Calu3 (cell line): Measurements from ENCODE around the gene BTG4. TPM values are rescaled to one million over a fixed set of nuclear protein-coding genes. Genes with fewer than 3 reads are reported as not detected.

Experiments used
- BruUV-seq: library from RNA; stranded (reverse); fragments of 400-500 nt; replicated peaks from 2 replicates; lab custom pipeline; 2021; lab: Mats Ljungman, UMichigan
- CTCF ChIA-PET: fragments of 300-600 bp; sonication (Branson Sonifier 250); formaldehyde crosslinking; loops from one replicate; lab custom pipeline; 2022; ENCODE audit warnings: antibody characterized with exemption; lab: Charles Lee
- DNase-seq: peaks from one replicate; pipeline ENCODE4 v3.0.0; 2022
- H3K27ac Mint-ChIP-seq: one replicate; pipeline ENCODE4 v1.8.0; 2022; ENCODE audit warnings: mixed read lengths; ENCODE audit not compliant: unreplicated experiment
- H3K27me3 Mint-ChIP-seq: one replicate; pipeline ENCODE4 v1.8.0; 2022; ENCODE audit warnings: mixed read lengths; ENCODE audit not compliant: unreplicated experiment
- H3K36me3 Mint-ChIP-seq: one replicate; pipeline ENCODE4 v1.8.0; 2022; ENCODE audit warnings: mild to moderate bottlenecking, moderate library complexity, mixed read lengths; ENCODE audit not compliant: insufficient read depth, unreplicated experiment
- H3K4me1 Mint-ChIP-seq: one replicate; pipeline ENCODE4 v1.8.0; 2022; ENCODE audit warnings: mild to moderate bottlenecking, low read depth, mixed read lengths; ENCODE audit not compliant: unreplicated experiment
- H3K4me3 Mint-ChIP-seq: one replicate; pipeline ENCODE4 v1.8.0; 2022; ENCODE audit warnings: mild to moderate bottlenecking, low read depth, moderate library complexity, mixed read lengths; ENCODE audit not compliant: unreplicated experiment
- H3K9me3 Mint-ChIP-seq: one replicate; pipeline ENCODE4 v1.8.0; 2022; ENCODE audit warnings: low read depth, mixed read lengths; ENCODE audit not compliant: unreplicated experiment
- CTCF ChIP-seq: fragments of 200-600 bp; IDR thresholded peaks from one replicate; pipeline ENCODE4 v1.8.0; 2022; ENCODE audit warnings: antibody characterized with exemption; ENCODE audit not compliant: unreplicated experiment
- intact Hi-C: fragments of 100-400 bp; cut with micrococcal nuclease; formaldehyde crosslinking; loops from one replicate; pipeline ENCODE4 v1.10.0; 2022; ENCODE audit not compliant: unreplicated experiment
- total RNA-seq: library from RNA; stranded (reverse); gene quantifications from 2 replicates; pipeline ENCODE4 v1.2.3, GENCODE V29; 2022

The BTG4 gene
- total RNA-seq, 1 experiment from 2014 or later = not detected

GRCh38 chr11:111448831-111449557 lies 63.2 kb downstream of the BTG4 start:
- intact Hi-C loops = loop anchor here (10.0 kb wide), 1 partner anchor 984 kb away; no protein-coding TSS in a partner anchor
- CTCF ChIA-PET = no interaction called here
- no peak for DNase-seq
- H3K36me3 Mint-ChIP-seq = peaks cover 6% of the 10 kb centered on the region
- TF ChIP-seq CTCF = no peak
- H3K27ac Mint-ChIP-seq = no peak overlapping the region
- BruUV-seq = no TSS peak
- H3K9me3 Mint-ChIP-seq = no peaks in the 10 kb centered on the region
- H3K4me1 Mint-ChIP-seq = no peaks in the 10 kb centered on the region
- peaks cover 21% of the 10 kb centered on the region for H3K27me3 Mint-ChIP-seq
- H3K4me3 Mint-ChIP-seq = no peak overlapping the region

GRCh38 chr11:111448414-111448813 lies 63.8 kb downstream of the BTG4 start:
- CTCF ChIA-PET = no interaction called here
- no peak for DNase-seq
- Mint-ChIP-seq H3K27ac (no peak overlapping the region), H3K4me3 (no peak overlapping the region), H3K9me3 (no peaks in the 10 kb centered on the region), H3K36me3 (peaks cover 6% of the 10 kb centered on the region), H3K4me1 (no peaks in the 10 kb centered on the region), H3K27me3 (peaks cover 21% of the 10 kb centered on the region)
- no TSS peak for BruUV-seq
- TF ChIP-seq CTCF = no peak
- intact Hi-C loops = loop anchor here (10.0 kb wide), 1 partner anchor 984 kb away; no protein-coding TSS in a partner anchor

DNA sequence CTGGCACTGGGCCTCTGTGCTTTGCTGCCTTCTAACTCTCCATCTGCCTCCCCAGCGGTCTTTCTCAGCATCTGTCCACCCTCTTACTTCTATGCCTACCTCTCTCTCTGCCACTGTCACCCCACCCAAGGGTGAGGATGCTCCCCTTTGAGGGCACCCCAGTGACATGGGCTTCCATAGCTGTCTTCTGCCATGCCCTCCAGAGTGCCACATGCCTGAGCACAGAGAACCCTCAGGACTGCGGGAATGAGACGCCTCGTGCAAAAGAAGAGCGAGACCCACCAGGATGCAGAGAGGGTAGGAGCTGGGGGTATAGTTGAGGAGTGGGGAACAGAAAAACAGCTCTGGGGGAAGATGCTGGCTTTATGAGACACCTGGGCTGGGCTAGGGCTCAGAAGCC lies 64.3 kb downstream of the BTG4 start:
- Mint-ChIP-seq H3K27ac (no peak overlapping the region), H3K4me1 (no peaks in the 10 kb centered on the region), H3K9me3 (no peaks in the 10 kb centered on the region), H3K4me3 (no peak overlapping the region), H3K27me3 (peaks cover 17% of the 10 kb centered on the region), H3K36me3 (peaks cover 6% of the 10 kb centered on the region)
- CTCF ChIA-PET = no interaction called here
- BruUV-seq = no TSS peak
- intact Hi-C loops = loop anchor here (10.0 kb wide), 1 partner anchor 983 kb away; no protein-coding TSS in a partner anchor
- no peak for TF ChIP-seq CTCF
- DNase-seq = no peak

DNA sequence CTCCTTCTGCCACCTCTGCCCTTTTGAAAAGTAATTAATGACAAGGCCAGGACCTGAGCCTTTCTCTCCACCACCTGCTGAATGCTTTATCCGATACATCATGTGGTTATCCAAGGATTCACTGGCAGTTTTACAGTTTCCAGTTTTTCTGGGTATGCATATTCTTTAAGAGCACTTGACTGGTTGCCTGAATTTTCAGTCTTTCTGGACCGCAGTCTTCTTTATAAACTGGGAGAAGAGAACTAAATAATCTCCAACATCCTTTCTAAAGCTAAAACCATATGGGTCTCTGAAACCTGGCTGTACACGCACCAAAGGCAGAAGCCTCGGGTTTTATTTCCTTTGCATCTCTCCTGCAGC lies 65.1 kb downstream of the BTG4 start:
- peaks cover 1% of the 10 kb centered on the region for H3K4me1 Mint-ChIP-seq
- peaks cover 8% of the 10 kb centered on the region for H3K27me3 Mint-ChIP-seq
- no peak for TF ChIP-seq CTCF
- H3K9me3 Mint-ChIP-seq = no peaks in the 10 kb centered on the region
- intact Hi-C loops = loop anchor here (10.0 kb wide), 1 partner anchor 982 kb away; no protein-coding TSS in a partner anchor
- H3K4me3 Mint-ChIP-seq = no peak overlapping the region
- H3K36me3 Mint-ChIP-seq = peaks cover 6% of the 10 kb centered on the region
- no peak overlapping the region for H3K27ac Mint-ChIP-seq
- BruUV-seq = no TSS peak
- DNase-seq = no peak
- CTCF ChIA-PET = interaction anchor here (1.5 kb wide), 3 partner anchors 144 to 1012 kb away, joined by 4 to 13 read pairs (median 5); no protein-coding TSS in a partner anchor
